Adipose tissue (tissue), 3 donors: Measurements from ENCODE around the gene SNX30. TPM values are rescaled to one million over a fixed set of nuclear protein-coding genes. Genes with fewer than 3 reads are reported as not detected.

Source experiments
- H3K27ac ChIP-seq: one replicate; pipeline ENCODE4 v1.5.1; 2013; ENCODE audit warnings: low read depth, low read length
- WGBS, 3 donors: extraction: QIAGEN DNeasy Blood & Tissue Kit; methylation state at CpG; one replicate each; pipeline ENCODE4 v1.1.7; 2013; 5-methylcytosine and 5-hydroxymethylcytosine counted together
- polyA plus RNA-seq, 3 donors: library from polyadenylated mRNA; stranded (reverse); fragments of 200-250 nt; gene quantifications; one replicate each; pipeline ENCODE4 v1.2.3, GENCODE V29; 2013
- donor health status: healthy with polysubstance abuse.
- donor health status: Bipolar disorder and iron deficiency.
- donor health status: healthy.

SNX30 gene
- polyA plus RNA-seq, 3 donors, result 2.2 to 4.2 (median 3.3) TPM

- no peak overlapping the region for H3K27ac ChIP-seq
- 30 to 32% (median 31%) methylated on average over 15 of the region's 15 CpGs for WGBS, 3 donors
Observed at GRCh38 chr9:112844771-112845542, 94.4 kb downstream of the SNX30 start.

- H3K27ac ChIP-seq, result no peak overlapping the region
- WGBS, 3 donors, result 68 to 84% (median 74%) methylated on average over 14 of the region's 14 CpGs
Observed at GRCh38 chr9:112846528-112847488, 96.2 kb downstream of the SNX30 start.

GRCh38 chr9:112848316-112849151 lies 98.0 kb downstream of the SNX30 start:
- WGBS, 3 donors, result 71 to 87% (median 76%) methylated on average over 13 of the region's 13 CpGs
- H3K27ac ChIP-seq, result no peak overlapping the region

GRCh38 chr9:112849363-112849922 lies 98.9 kb downstream of the SNX30 start:
- H3K27ac ChIP-seq, result no peak overlapping the region
- 52 to 80% (median 66%) methylated on average over 6 of the region's 6 CpGs for WGBS, 3 donors

GRCh38 chr9:112850840-112851239 lies 100.3 kb downstream of the SNX30 start:
- 91 to 94% (median 93%) methylated on average over 6 of the region's 6 CpGs for WGBS, 3 donors
- no peak overlapping the region for H3K27ac ChIP-seq

GRCh38 chr9:112852741-112853504 lies 102.4 kb downstream of the SNX30 start:
- H3K27ac ChIP-seq, result no peak overlapping the region
- WGBS, 3 donors, result 54 to 71% (median 63%) methylated on average over 13 of the region's 13 CpGs

- H3K27ac ChIP-seq, result no peak overlapping the region
- 82 to 86% (median 83%) methylated on average over 13 of the region's 13 CpGs for WGBS, 3 donors
Observed at GRCh38 chr9:112853882-112854585, 103.5 kb downstream of the SNX30 start.

GRCh38 chr9:112854657-112855056 lies 104.1 kb downstream of the SNX30 start:
- WGBS, 3 donors, result 84 to 91% (median 88%) methylated on average over 10 of the region's 10 CpGs
- no peak overlapping the region for H3K27ac ChIP-seq

- H3K27ac ChIP-seq, result no peak overlapping the region
- WGBS, 3 donors, result 96 to 99% (median 97%) methylated on average over 8 of the region's 8 CpGs
Observed at GRCh38 chr9:112856200-112856599, 105.6 kb downstream of the SNX30 start.

- WGBS, 3 donors, result 79 to 83% (median 82%) methylated on average over 14 of the region's 14 CpGs
- H3K27ac ChIP-seq, result no peak overlapping the region
Observed at GRCh38 chr9:112856843-112857242, 106.3 kb downstream of the SNX30 start.

GRCh38 chr9:112858005-112858404 lies 107.4 kb downstream of the SNX30 start:
- H3K27ac ChIP-seq, result no peak overlapping the region
- WGBS, 3 donors, result 85 to 92% (median 90%) methylated on average over 6 of the region's 6 CpGs

- WGBS, 3 donors, result 34 to 57% (median 39%) methylated on average over 6 of the region's 6 CpGs
- H3K27ac ChIP-seq, result no peak overlapping the region
Observed at GRCh38 chr9:112858625-112859147, 108.1 kb downstream of the SNX30 start.

GRCh38 chr9:112860451-112860850 lies 109.9 kb downstream of the SNX30 start:
- 85 to 96% (median 89%) methylated on average over 1 of the region's 1 CpG for WGBS, 3 donors
- H3K27ac ChIP-seq, result no peak overlapping the region

- 63 to 77% (median 75%) methylated on average over 3 of the region's 3 CpGs for WGBS, 3 donors
- H3K27ac ChIP-seq, result no peak overlapping the region
Observed at GRCh38 chr9:112861155-112861554, 110.6 kb downstream of the SNX30 start.

GRCh38 chr9:112861638-112862555 lies 111.3 kb downstream of the SNX30 start:
- H3K27ac ChIP-seq, result no peak overlapping the region
- WGBS, 3 donors, result 44 to 78% (median 49%) methylated on average over 19 of the region's 19 CpGs

GRCh38 chr9:112863214-112863613 lies 112.7 kb downstream of the SNX30 start:
- H3K27ac ChIP-seq, result no peak overlapping the region
- WGBS, 3 donors, result 17 to 44% (median 22%) methylated on average over 4 of the region's 4 CpGs
